ENCODE results near the gene BRCC3. TPM values are rescaled to one million over a fixed set of nuclear protein-coding genes. Genes with fewer than 3 reads are reported as not detected.

BRCC3 gene
- total RNA-seq, 1 donor from 2014 or later, result 20.5 TPM

GRCh38 chrX:155056877-155057792, 14.2 kb upstream of the BRCC3 start:
- DNase-seq (ENCODE audit: low spot score), result no peak

DNA sequence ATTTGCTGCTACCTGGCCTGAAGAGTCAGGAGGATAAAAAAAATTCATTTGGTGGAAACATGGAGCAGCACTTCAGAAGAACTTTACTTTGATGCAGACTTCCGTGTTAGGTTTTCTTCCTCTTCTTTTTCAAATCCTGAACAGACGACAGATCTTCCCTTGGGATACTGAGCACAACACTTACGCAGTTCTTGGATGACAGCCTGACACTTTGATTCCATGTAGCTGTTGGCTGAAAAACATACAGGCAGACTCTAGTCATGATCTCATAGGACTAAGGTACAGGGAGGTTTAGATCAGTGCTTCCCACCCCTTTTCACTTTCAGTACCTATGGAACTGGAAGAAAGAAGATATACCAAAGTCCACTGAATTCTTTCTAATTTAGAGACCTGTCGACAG, 9.5 kb upstream of the BRCC3 start:
- DNase-seq (ENCODE audit: low spot score), result no peak

- DNase-seq (ENCODE audit: low spot score), result no peak
Measured at GRCh38 chrX:155065035-155065734, 6.1 kb upstream of the BRCC3 start.

GRCh38 chrX:155068165-155068564, 3.1 kb upstream of the BRCC3 start:
- no peak for DNase-seq (ENCODE audit: low spot score)

GRCh38 chrX:155069414-155069813, 1.9 kb upstream of the BRCC3 start:
- DNase-seq (ENCODE audit: low spot score), result no peak

GRCh38 chrX:155070038-155070437, 1.3 kb upstream of the BRCC3 start:
- no peak for DNase-seq (ENCODE audit: low spot score)

DNA sequence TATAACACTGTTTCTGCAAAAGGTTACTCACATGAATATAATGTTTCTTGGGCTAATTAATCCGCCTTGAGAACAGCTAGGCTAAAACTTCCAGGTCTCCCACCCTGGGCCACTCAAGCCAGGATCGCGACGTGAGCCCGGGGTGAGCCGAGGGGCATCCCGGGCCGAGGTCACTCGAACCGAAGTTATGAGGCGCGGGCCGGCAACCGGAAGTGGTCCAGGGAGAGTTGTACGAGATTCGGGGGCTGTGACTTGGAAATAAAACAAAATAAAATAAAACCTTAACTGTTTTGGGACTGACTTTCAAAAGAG, 689 bp upstream of the BRCC3 start:
- DNase-seq (ENCODE audit: low spot score), result no peak

DNA sequence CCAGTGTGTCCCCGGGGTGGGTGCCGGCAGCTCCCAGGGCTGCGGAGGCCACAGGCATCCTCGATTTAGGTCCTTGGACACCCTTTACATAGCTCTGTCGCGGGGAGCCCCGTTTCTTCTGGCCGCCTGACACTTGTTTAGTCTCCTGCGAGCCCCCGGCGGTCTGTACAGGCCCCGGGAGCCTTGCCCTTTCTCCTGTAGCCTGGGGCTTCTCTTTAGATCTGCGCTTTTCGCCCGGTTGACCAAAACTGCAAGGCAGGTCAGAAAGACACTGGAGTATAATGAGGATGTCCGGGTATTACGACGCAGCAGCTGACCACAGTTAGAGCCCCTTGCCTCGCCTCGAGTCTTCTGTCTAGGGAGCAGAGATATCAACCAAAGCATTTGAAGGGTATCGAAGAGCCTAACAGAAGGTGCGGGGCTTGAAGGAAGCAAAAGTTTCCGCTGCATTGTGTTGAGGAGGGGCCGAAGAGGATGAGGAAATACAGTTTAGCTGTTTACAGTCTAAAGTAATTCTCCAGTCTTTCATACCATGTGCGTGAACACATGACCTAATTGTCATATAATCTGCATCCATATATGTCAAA, 479 bp downstream of the BRCC3 start:
- no peak for DNase-seq (ENCODE audit: low spot score)

- no peak for DNase-seq (ENCODE audit: low spot score)
Measured at GRCh38 chrX:155086202-155086840, 15.0 kb downstream of the BRCC3 start.

DNA sequence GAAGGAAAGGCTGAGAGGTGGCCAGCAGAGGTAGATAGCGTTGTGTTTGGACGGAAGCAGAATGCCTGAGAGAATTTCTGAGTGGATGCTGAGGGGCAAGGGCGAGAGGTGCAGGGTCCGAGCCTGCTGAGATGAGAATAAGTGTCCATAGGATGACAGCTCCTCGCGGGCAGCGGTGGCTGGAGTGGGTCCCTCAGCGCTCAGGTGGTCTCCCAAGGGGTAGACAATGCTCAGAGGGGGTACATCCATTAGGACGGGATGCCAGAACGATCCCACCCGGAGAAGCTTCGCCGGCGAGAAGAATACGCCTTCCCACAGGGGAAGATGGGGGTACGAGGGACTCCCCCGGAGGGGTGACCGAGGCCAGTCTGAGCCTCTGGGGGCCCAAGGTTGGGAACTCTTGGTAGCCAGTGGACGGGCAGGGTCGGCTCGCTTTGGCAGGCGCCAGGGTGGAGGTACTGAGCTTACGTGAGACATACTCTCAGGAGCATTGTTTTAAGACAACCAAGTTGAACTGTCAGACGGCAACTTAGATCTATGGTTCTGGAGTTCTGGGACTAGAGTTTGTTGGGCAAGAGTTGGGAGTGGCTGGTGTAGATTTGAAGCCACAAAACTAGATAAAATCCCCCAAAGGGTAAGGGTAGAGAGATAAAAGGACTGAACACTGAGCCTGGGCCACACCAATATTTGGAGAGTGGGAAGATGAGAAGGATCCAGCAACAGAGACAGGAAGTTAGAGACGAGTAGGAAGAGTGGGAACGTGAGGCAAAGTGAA, 15.8 kb downstream of the BRCC3 start:
- no peak for DNase-seq (ENCODE audit: low spot score)

DNA sequence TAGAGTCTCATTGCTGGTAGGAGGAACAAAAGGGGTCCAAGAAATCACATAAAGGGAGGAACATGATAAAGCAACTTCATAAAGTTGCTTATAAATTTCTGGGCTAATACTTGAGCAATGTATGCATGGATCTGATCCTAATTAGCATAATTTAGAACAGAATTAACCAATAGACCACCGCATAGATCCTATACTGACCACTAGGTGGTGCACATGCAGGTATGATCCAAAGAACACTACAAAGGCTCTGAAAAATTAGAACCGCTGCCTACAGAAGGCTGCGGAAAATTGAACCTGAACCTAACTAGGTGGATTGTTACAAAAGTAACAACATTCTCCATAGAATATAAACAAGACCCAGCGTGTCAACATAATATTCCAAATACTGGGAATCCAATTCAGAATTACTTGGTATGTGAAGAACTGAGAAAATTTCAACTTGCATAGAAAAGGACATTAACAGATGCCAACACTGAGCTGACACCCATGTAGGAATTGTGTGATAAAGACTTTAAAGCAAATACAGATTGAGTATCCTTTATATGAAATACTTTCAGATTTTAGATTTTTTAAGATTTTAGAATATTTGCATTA, 23.3 kb downstream of the BRCC3 start:
- no peak for DNase-seq (ENCODE audit: low spot score)

DNA sequence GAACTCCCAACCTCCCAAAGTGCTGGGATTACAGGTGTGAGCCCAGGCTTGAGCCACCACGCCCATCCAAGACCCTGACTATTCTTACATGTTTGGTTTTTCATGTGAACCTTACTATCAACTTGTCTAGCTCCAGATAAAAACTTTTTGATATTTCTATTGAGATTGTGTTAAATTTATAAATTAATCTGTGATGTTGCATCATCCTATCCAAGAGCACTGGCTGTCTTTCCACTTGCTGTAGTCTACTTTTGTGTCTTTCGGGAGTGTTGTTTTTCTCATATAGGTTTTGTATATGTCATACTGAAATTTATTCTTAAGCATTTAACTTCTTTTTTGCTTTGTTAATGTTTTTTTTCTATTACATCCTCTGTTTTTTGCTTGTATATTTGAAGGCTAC, 34.6 kb downstream of the BRCC3 start:
- DNase-seq (ENCODE audit: low spot score), result no peak

- DNase-seq (ENCODE audit: low spot score), result no peak
Measured at GRCh38 chrX:155108427-155108826, 37.1 kb downstream of the BRCC3 start.

DNA sequence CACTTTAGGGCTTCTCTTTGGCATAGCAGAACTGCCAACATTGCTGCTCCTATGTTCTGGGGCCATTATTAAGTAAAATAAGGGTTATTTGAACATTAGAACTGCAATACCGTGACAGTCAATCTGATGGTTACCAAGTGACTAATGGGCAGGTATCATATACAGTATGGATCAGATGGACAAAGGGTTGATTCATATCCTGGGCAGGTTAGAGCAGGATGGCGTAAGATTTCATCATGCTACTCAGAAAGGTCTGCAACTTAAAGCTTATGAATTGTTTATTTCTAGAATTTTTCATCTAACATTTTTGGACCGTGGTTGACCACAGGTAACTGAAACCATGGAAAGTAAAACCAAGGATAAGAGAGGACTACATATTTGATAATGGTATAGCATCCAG, 40.9 kb downstream of the BRCC3 start:
- no peak for DNase-seq (ENCODE audit: low spot score)

DNA sequence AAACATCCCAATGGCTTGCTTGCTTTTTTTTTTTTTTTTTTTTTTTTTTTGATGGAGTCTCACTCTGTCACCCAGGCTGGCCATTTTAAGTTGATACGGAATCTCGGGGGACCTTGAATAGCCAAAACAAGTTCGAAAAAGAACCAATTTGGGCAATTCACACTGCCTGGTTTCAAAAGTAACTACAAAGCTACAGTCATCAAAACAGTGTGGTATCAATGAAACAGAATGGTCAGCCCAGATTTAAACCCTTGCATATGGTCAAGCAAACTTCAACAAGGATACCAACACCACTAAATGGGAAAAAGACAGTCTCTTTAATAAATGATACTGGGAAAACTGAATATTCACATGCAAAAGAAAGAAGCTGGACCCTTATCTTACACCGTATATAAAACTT, 41.8 kb downstream of the BRCC3 start:
- no peak for DNase-seq (ENCODE audit: low spot score)

GRCh38 chrX:155115174-155115819, 44.0 kb downstream of the BRCC3 start:
- DNase-seq (ENCODE audit: low spot score), result no peak

DNA sequence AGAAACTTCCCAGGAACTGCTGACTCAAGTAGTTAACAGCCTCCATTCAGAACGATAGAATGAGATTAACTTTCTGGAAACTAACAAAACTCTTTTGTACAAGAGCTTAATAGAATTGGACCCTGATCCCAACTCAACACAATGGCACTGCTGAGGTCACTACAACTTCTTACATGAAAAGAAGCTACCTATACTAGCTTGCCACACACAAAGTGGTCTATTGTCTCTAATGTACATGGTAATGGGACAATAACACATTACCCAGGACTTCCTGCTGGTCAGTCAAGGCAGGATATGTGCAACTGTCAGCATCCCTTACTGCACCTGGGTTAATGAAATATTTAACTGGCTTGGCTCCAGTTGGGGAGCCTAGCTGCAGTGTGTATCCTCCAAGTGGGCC, 56.2 kb downstream of the BRCC3 start:
- no peak for DNase-seq (ENCODE audit: low spot score)

DNA sequence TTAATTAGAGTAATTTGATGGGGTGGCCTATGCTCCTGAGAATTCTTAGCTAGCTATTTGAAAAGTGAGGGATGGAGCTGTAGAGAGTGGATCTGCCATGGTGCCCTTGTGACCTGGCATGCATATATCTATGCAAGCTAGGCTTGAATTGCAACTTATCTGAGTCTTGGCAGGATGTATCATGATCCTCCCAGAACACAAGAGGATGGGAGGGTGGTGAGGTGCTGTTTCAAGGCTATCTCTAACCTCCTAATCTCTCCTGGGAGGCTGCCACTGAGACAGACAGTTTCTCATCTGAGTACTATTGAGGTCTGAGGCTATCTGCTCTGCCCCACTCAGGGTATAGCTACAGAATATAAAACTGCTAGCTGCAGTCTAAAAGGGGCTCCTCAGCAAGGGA, 56.6 kb downstream of the BRCC3 start:
- no peak for DNase-seq (ENCODE audit: low spot score)

DNA sequence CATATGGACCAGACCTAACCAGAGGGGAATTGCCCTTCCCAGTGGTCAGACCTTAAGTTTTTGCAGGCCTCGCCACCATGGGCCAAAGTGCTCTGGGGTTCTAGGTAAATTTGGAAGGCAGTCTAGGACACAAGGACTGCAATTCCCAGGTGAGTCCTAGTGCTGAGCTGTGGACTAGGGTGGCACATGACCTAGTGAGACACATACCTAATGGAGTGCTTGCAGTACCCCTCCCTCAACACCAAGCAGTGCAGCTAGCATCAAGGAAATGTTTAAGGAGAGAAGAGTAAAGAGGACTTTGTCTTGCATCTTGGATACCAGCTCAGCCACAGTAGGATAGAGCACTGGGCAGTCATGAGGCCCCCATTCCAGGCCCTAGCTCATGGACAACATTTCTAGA, 60.8 kb downstream of the BRCC3 start:
- no peak for DNase-seq (ENCODE audit: low spot score)

GRCh38 chrX:155134255-155134654, 62.9 kb downstream of the BRCC3 start:
- DNase-seq (ENCODE audit: low spot score), result no peak
